IPS-11a (cell line): ENCODE measurements around the gene IL20.

Experiments used
- H3K4me3 ChIP-seq: one replicate; pipeline ENCODE4 v1.5.1; 2013; ENCODE audit warnings: low read depth, low read length, control low read depth

Gene IL20, protein sequence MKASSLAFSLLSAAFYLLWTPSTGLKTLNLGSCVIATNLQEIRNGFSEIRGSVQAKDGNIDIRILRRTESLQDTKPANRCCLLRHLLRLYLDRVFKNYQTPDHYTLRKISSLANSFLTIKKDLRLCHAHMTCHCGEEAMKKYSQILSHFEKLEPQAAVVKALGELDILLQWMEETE

DNA sequence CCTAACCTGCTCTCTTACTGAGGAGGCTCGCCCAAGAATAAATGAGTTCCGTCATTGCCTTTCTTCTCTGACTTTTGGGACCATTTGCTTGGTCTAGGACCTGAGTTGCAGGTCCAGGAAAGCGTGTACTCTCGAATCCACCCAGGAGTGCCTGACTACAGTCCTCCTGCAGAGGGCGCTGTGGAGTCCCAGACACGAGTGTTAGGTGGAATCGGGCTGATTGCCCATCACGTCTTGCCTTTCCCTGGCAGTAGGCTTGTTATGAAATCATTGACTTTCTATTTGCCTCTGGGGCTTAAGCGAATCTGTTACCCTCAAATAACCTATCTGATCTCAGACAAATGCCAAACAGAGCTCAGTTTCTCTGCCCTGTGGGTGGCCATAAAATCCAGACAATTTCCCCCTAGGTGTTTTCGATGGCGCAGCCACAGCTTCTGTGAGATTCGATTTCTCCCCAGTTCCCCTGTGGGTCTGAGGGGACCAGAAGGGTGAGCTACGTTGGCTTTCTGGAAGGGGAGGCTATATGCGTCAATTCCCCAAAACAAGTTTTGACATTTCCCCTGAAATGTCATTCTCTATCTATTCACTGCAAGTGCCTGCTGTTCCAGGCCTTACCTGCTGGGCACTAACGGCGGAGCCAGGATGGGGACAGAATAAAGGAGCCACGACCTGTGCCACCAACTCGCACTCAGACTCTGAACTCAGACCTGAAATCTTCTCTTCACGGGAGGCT, at the start of gene IL20:
TSS of gene IL20 (plus strand) at position 685 of the 733 bp plus-strand sequence. CDS start 230 bp downstream, outside the sequence.
- no peak within 1 kb of the TSS for H3K4me3 ChIP-seq

GRCh38 chr1:206816390-206817287, 48.8 kb upstream of the IL20 start:
- no peak overlapping the region for H3K4me3 ChIP-seq

DNA sequence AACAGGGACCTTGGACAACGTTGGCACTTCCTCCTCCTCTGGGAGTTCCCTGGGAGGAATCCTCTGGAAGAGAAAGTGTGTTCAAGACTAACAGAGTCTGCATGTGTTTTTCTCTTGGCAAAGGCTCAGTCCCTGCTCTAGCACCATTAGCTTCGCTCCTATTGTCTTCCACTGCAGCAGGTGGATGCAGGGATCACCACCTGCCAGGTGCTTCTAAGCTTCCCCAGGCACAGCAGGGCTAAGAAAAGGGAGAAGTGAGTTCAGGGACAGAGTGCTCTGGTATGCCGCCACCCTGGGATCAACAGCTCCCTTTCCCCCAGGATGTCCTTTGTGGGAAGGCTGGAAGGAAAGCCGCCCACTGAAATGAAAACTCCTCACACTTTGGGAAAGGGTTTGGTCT, 43.9 kb upstream of the IL20 start:
- H3K4me3 ChIP-seq = no peak overlapping the region

GRCh38 chr1:206823727-206824126, 41.7 kb upstream of the IL20 start:
- no peak overlapping the region for H3K4me3 ChIP-seq

DNA sequence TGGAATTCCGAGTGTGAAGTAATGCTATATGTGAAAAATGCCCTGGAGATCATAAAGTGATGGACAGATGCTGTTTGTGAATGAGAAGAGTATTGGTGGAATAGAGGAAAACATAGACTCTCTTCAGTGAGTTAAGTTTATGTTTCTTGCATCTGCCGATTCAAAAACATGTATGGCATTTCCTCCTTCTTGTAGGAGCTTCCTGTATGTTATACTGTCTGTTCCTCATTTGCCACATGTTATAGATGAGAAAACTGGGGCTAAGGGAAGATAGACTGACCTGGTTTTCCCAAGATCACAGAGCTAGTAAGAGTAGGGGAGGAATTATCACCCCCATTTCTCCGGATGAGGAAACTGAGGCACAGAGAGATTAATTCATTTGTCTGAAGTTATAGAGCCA, 41.1 kb upstream of the IL20 start:
- H3K4me3 ChIP-seq = no peak overlapping the region

DNA sequence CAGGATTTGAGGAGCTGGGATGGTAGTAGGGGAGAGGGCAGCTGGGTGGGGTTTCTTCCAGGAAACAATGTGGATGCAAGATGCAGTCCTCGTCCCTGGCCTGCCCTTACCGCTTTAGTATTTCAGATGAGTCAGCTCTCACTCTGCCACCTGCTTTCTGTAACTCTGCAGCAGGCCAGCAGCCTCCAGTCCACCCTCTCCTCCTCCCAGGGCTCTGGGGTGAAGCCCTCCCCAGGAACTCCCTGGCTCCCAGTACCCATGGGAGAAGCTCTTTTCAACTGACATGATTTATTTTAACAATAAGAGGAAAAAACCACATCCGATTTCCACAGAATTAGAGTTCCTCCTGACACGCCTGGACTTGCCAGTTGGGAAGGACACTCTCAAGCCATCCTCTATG, 39.0 kb upstream of the IL20 start:
- no peak overlapping the region for H3K4me3 ChIP-seq

- no peak overlapping the region for H3K4me3 ChIP-seq
These were observed 37.4 kb upstream of the IL20 start for GRCh38 chr1:206828061-206828460.

DNA sequence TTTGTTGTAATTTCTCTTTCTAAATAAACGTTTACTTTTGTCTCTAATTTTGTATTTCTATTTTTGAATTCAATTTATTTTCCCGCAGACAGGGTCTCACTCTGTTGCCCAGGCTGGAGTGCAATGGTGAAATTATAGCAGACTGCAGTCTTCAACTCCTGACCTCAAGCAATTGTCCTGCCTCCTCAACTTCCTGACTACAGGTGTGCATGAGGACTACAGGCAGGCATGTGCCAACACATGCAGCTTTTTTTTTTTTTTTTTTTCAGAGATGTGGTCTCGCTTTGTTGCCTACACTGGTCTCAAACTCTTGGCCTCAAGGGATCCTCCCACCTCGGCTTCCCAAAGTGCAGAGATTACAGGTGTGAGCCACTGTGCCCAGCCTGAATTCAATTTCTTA, 36.7 kb upstream of the IL20 start:
- H3K4me3 ChIP-seq = no peak overlapping the region

DNA sequence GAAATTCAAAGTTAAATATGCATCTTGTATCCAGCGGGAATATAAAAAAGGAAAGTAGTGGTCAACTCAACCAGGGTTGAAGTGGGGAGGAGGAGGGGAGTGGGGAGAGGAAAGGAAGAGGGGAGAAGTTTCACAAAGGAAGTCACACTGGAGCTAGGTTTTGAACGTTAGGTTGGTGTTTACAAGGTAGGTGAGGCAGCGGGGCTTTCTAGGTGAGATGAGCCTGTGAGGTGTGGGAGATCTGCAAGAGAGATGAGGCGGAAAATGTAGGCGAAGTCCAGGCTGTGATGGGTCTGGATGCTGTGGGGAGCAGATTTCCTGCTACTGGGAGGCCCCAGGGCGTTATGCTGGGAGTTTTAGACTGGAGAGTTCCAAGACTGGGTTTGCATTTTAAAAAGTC, 36.1 kb upstream of the IL20 start:
- H3K4me3 ChIP-seq = no peak overlapping the region

GRCh38 chr1:206829875-206830274, 35.5 kb upstream of the IL20 start:
- no peak overlapping the region for H3K4me3 ChIP-seq

GRCh38 chr1:206831650-206832049, 33.8 kb upstream of the IL20 start:
- no peak overlapping the region for H3K4me3 ChIP-seq

DNA sequence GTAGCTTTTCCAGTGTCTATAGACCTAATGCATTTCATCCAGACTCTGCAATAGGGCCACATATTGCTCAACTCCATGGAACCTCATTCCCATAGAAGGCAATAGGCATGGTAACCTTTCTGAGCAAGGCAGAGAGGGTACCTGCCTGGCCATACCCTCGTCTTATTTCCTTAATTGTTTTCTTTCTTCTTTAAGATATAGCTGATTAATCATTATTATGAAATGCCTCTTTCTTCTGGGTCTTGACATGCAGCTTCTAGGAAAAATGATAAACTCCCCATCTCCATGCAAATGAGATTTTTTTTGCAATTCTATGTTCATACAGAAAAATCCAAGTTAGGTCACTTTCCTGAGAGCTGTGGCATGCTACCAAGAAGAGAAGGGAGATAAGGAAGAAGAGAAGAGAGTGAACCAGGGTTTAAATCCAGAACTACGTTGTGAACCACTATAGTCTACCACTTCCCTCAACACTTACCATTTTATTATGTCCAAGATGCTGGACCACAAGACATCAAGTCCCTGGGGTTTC, 33.0 kb upstream of the IL20 start:
- no peak overlapping the region for H3K4me3 ChIP-seq

- no peak overlapping the region for H3K4me3 ChIP-seq
These were observed 32.2 kb upstream of the IL20 start for GRCh38 chr1:206833106-206833680.

- no peak overlapping the region for H3K4me3 ChIP-seq
These were observed 31.6 kb upstream of the IL20 start for GRCh38 chr1:206833801-206834200.

GRCh38 chr1:206834217-206834616, 31.2 kb upstream of the IL20 start:
- no peak overlapping the region for H3K4me3 ChIP-seq

GRCh38 chr1:206834711-206835110, 30.7 kb upstream of the IL20 start:
- no peak overlapping the region for H3K4me3 ChIP-seq

GRCh38 chr1:206835186-206835585, 30.2 kb upstream of the IL20 start:
- H3K4me3 ChIP-seq = no peak overlapping the region

GRCh38 chr1:206836111-206836510, 29.3 kb upstream of the IL20 start:
- no peak overlapping the region for H3K4me3 ChIP-seq

GRCh38 chr1:206839006-206839560, 26.3 kb upstream of the IL20 start:
- H3K4me3 ChIP-seq = no peak overlapping the region

DNA sequence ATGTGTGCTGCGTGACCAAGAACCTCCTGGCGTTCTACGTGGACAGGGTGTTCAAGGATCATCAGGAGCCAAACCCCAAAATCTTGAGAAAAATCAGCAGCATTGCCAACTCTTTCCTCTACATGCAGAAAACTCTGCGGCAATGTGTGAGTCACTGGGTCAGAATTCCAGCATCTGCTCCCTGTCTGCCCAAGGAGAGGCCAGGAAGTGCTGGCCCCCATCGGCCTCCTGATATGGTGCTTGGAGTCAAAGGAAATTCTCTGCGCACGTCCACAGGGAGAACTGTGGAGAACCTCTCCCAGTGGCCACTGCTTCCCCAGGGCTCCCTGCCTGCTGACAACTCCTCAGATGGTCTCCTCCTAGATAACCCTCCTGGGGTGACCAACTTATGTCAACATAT, 25.6 kb upstream of the IL20 start:
- H3K4me3 ChIP-seq = no peak overlapping the region
